HUDEP-2 (cell line): ENCODE results near the gene SIGLEC15.
"Not testable (repeated sequence)": the region's sequence is repeated elsewhere in the genome, so short reads cannot be mapped to it uniquely, and the experiment has no call there.

ENCODE experiments used
- DNase-seq, 76 experiments: peaks; one replicate each; lab custom pipeline; 2025; ENCODE audit not compliant: unreplicated experiment in 76 of 76; lab: John Stamatoyannopoulos, UW

Gene SIGLEC15

GRCh38 chr18:45841765-45842442 lies 16.4 kb downstream of the SIGLEC15 start:
- DNase-seq = no peak

GRCh38 chr18:45843019-45843418 lies 17.5 kb downstream of the SIGLEC15 start:
- no peak for DNase-seq

- no peak for DNase-seq
Observed at GRCh38 chr18:45844938-45845337, 19.5 kb downstream of the SIGLEC15 start.

- DNase-seq = no peak
Observed at GRCh38 chr18:45845410-45845809, 19.9 kb downstream of the SIGLEC15 start.

- no peak for DNase-seq
Observed at GRCh38 chr18:45847119-45847518, 21.6 kb downstream of the SIGLEC15 start.

- not testable (repeated sequence) for DNase-seq
Observed at GRCh38 chr18:45848643-45849042, 23.2 kb downstream of the SIGLEC15 start.

GRCh38 chr18:45849529-45849928 lies 24.1 kb downstream of the SIGLEC15 start:
- no peak for DNase-seq

GRCh38 chr18:45850021-45850420 lies 24.5 kb downstream of the SIGLEC15 start:
- peak in 6 of 76 experiments; percentile 18 to 31 (median 20) for DNase-seq

- DNase-seq = no peak
Observed at GRCh38 chr18:45851161-45851925, 25.9 kb downstream of the SIGLEC15 start.

GRCh38 chr18:45852631-45853030 lies 27.2 kb downstream of the SIGLEC15 start:
- DNase-seq = no peak

- DNase-seq = no peak
Observed at GRCh38 chr18:45854036-45854586, 28.6 kb downstream of the SIGLEC15 start.

- DNase-seq = no peak
Observed at GRCh38 chr18:45856531-45856930, 31.1 kb downstream of the SIGLEC15 start.

- no peak for DNase-seq
Observed at GRCh38 chr18:45859334-45859733, 33.9 kb downstream of the SIGLEC15 start.

- DNase-seq = no peak
Observed at GRCh38 chr18:45860492-45860891, 35.0 kb downstream of the SIGLEC15 start.

- DNase-seq = no peak
Observed at GRCh38 chr18:45860971-45861370, 35.5 kb downstream of the SIGLEC15 start.

- no peak for DNase-seq
Observed at GRCh38 chr18:45861926-45862325, 36.5 kb downstream of the SIGLEC15 start.

GRCh38 chr18:45863469-45863868 lies 38.0 kb downstream of the SIGLEC15 start:
- DNase-seq = no peak

GRCh38 chr18:45864081-45864480 lies 38.6 kb downstream of the SIGLEC15 start:
- no peak for DNase-seq

GRCh38 chr18:45865466-45865865 lies 40.0 kb downstream of the SIGLEC15 start:
- DNase-seq = no peak

GRCh38 chr18:45870419-45870818 lies 44.9 kb downstream of the SIGLEC15 start:
- DNase-seq = no peak

- no peak for DNase-seq
Observed at GRCh38 chr18:45871431-45872084, 46.1 kb downstream of the SIGLEC15 start.
